HG02623 (cell line): ENCODE measurements around the gene ACOT13.
"Not testable (repeated sequence)": the region's sequence is repeated elsewhere in the genome, so short reads cannot be mapped to it uniquely, and the experiment has no call there.

Source experiments
- ATAC-seq: cut with Tn5 transposase; IDR thresholded peaks from one replicate; pipeline ENCODE4 v1.9.1; 2021; ENCODE audit warnings: moderate library complexity; ENCODE audit not compliant: unreplicated experiment

ACOT13 gene

GRCh38 chr6:24661759-24662158 lies 5.1 kb upstream of the ACOT13 start:
- ATAC-seq, result not testable (repeated sequence)

DNA sequence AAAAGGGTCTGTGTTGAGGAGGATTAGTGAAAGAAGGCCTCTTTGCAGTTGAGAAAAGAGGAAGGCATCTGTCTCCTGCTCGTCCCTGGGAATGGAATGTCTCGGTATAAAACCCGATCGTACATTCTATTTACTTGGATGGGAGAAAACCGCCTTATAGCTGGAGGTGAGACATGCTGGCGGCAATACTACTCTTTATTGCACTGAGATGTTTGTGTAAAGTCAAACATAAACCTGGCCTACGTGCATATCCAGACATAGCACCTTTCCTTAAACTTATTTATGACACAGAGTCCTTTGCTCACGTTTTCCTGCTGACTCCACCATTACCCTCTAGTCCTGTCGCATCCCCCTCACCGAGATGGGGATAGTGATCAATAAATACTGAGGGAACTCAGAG lies 4.6 kb upstream of the ACOT13 start:
- no peak for ATAC-seq

DNA sequence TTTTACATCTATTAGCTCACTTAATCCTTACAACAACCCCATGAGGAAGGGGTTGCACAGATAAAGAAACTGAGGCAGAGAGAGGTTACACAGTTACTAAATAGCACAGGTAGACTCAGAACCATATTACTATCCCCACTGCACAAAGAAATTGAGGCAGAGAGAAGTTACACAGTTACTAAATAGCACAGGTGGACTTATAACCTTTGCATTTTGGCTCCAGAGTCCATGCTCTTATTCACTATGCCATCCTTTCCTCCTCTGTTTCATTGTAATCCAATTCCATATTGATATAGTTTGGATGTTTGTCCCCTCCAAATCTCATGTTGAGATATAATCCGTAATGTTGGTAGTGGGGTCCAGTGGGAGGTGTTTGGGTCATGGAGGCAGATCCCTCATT lies 3.7 kb upstream of the ACOT13 start:
- no peak for ATAC-seq

GRCh38 chr6:24664046-24664987 lies 2.6 kb upstream of the ACOT13 start:
- ATAC-seq, result no peak

GRCh38 chr6:24666097-24666640 lies 708 bp upstream of the ACOT13 start:
- ATAC-seq, result peak; percentile 22

DNA sequence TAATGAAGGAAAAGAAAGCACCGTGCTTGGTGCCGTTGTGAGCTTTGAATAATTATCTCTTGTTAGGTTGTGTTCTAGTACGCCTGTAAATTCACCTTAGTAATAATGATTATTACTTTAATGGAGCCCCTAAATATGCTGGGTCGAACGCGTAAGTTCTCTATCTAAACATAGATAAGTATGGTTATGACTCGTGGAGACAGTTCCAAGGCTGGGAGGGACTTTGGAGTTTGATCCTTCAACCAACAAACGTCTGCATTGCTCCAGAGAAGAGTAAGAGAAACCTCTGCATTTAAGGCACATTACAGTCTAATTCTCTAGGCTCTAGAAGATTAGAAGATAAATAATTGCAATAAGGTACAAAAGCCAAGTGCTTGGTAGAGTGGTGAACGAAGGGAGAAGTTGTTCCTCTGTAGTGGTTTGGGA lies 514 bp downstream of the ACOT13 start:
- ATAC-seq, result no peak

GRCh38 chr6:24668066-24668996 lies 1.5 kb downstream of the ACOT13 start:
- ATAC-seq, result not testable (repeated sequence)

DNA sequence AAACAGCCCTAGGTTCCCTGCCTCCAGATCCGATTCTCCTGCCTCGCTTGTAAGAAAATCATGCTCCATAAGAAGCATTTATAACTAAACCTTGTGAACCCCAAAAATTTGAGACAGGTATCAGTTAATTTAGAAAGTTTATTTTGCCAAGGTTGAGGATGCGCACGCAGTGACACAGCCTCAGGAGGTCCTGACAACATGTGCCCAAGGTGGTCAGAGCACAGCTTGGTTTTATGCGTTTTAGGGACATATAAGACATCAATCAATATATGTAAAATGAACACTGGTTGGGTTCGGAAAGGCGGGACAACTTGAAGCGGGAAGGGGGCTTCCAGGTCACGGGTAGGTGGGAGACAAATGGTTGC lies 2.1 kb downstream of the ACOT13 start:
- no peak for ATAC-seq

DNA sequence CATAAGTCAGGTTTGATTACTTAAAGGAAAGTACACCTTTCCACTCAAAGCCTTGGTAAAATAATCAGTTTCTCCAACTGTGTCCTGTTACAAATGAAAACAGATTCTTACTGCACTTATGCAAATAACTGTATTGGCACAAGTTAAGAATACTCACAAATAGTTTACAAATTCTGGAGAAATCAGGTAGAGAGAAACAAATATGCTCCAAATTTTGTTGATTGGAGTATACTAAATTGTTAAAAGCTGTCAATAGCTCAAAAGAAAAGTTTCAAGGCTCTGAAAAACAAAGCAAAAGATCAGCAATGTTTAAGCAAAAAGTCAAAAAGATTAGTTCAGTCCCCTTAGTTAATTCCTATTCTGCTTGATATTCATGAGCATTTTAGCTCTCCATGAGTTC lies 3.6 kb downstream of the ACOT13 start:
- ATAC-seq, result not testable (repeated sequence)

DNA sequence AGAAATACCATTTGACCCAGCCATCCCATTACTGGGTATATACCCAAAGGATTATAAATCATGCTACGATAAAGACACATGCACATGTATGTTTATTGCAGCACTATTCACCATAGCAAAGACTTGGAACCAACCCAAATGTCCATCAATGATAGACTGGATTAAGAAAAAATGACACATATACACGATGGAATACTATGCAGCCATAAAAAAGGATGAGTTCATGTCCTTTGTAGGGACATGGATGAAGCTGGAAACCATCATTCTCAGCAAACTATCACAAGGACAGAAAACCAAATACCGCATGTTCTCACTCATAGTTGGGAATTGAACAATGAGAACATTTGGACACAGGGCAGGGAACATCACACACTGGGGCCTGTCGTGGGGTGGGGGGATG lies 4.2 kb downstream of the ACOT13 start:
- not testable (repeated sequence) for ATAC-seq

DNA sequence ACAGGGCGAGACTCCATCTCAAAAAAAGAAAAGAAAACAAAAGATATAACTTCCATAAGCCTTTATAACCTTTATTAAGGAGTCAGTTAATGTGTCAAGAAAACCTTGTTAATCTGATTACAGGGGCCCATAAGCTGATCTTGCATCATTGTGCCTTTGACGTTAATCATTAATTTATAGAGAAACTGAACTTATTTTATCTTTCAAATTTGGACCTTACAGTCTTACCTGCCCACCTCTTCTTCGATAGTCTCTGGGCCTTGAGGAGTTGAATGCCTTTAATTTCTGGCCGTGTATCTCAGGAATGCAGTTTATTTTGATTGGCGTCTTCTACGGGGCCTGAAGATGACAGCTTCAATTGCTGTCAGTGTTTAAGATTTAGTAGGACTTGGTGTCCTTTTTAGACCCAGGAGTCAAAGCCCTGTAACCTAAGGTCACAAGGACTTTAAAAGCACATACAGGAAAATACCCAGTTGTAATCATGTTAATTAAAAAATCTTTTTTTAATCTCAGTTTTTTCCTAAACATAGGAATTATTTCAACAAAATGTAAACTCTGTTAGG lies 5.8 kb downstream of the ACOT13 start:
- ATAC-seq, result no peak

DNA sequence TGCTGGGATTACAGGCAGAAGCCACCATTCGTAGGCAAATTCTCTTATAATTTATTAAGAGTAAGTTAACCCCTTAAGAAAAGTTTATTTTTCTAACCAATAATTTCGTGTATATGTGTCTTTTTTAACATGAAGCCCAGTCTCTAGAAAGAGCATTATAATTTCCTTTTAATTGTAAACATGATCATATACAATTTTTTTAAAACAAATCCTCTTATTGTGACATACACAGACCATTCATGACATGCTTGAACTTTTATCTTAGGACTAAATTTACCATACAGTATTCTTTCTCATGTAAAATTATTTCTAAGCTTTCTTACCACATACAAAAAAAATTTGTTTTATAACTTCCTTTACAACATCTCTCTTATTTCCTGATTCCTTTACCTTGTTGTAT lies 6.7 kb downstream of the ACOT13 start:
- no peak for ATAC-seq

- ATAC-seq, result not testable (repeated sequence)
These were observed 12.0 kb downstream of the ACOT13 start for GRCh38 chr6:24678792-24679352.

DNA sequence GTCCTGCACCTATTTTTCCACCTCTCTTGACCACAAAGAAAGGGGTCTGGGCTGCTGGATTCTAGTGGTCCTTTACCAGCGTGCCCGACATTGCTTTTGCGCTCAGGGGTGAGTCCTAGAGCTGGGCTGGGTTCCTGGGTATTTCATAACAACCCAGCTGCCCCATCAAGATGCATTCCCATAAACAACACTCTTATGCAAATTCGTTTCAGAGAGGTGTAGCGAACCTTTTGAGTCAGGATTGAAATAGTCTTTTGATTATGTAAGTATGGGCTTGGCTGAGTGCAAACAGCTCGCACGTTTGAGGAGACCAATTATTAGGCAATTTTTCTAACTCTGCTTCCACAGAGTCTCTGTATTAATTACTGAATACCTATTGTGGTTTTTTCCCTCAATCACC lies 13.7 kb downstream of the ACOT13 start:
- ATAC-seq, result no peak

DNA sequence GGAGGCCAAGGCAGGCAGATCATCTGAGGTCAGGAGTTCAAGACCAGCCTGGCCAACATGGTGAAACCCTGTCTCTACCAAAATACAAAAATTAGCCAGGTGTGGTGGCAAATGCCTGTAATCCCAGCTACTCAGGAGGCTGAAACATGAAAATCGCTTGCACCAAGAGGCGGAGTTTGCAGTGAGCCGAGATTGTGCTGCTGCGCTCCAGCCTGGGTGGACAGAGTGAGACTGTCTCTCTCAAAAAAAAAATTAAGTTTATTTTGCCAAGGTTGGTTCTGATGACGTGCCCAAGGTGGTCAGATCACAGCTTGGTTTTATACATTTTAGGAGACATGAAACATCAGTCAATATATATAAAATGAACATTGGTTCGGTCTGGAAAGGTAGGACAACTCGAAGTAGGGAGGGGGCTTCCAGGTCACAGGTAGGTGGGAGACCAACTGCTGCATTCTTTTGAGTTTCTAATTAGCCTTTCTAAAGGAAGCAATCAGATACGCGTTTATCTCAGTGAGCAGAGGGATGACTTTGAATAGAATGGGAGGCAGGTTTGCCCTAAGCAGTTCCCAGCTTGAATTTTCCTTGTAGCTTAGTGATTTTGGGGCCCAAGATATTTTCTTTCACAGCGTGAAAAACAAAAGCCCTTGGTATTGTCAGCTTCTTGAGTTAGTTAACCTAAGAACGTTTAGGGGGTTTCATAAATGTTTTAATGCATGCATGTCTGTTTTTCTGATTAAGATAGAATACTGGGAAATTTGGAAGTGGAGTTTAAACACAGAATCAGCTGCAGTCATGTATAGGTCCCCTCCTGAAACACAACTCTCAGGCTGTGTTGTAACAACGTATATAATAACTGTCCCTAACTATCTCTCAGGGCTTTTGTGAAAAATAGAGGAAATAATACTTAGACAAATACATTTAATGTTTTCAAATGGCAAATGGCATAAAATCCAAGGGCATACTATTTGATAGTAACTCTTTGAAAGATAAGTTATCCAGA lies 16.7 kb downstream of the ACOT13 start:
- ATAC-seq, result no peak

GRCh38 chr6:24686408-24686807 lies 19.5 kb downstream of the ACOT13 start:
- ATAC-seq, result no peak

DNA sequence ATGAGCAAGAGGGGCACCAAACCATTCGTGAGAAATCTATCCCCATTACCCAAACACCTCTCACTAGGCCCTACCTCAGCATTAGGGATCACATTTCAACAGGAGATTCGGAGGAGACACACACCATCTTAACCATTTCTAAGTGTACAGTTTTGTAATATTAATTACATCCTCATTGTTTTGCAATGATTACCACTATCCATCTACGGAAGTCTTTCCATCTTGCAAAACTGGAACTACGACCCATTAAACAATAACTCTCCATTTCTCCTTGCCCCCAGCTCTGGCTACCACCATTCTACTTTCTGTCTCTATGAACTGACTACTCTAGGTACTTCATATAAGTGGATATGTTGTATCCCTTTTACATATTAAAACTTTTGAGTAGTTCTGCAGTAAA lies 20.1 kb downstream of the ACOT13 start:
- no peak for ATAC-seq

DNA sequence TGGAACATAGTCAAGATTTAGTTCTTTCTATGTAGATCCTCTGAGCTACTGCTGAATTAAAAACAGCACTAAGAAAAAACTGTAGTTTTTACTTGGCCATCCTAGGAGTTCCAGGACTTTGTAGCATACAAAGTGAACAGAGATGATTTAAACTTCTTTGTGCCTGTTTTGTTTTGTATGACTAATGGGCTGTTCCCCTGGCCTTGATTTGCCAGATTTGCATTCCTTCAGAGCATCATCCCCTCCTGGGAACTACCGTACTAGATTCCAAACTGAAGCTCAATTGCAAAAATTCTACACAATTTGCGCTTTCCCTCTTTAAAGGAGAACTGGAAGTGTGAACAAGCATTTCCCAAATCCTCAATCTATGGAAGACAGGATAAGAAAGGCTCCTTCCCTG lies 23.1 kb downstream of the ACOT13 start:
- no peak for ATAC-seq

DNA sequence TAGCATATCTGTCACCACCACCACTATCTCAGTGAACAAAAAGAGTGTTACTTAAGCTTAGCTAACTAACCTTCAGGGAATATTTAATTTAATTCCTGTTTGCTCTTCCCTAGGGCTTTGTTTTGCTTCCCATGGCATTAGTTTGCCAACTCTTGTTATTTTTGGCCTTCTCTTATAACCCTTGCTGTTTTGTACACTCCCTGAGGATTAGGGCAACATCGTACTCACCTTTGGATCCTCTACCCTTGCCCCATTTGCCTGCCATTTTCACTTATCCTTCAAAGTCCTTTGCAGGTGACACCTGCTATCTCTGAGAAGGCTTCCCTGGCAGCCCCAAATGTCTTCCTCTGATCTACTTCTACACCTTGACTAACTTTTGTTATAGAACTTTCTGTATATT lies 23.7 kb downstream of the ACOT13 start:
- no peak for ATAC-seq

DNA sequence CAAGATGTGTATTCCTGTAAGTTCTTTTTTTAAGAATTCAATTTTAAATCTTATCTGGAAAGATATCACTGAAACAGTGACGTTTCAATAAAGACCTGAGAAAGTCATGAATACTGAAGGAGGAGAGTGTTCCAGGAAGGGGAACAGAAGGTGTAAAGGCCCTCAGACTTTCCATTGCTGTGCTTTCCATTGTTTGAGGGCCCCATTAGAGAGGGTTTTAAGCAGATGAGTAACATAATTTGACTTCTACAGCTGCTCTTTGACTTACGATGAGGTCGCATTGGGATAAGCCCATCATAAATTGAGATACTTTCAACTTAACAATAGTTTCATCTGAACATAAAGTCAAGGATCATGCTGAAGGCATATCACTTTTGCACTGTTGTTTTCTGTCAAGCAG lies 24.7 kb downstream of the ACOT13 start:
- ATAC-seq, result no peak
